Mammary epithelial cell (primary cell): ENCODE data around the gene PRR13.

Experiments
- EZH2 ChIP-seq: IDR thresholded peaks from 2 replicates; pipeline ENCODE4 v1.6.1; 2012; ENCODE audit warnings: low read length, inconsistent platforms, borderline replicate concordance
- TF ChIP-seq, protein P1 (sequence below), 2 donors: IDR thresholded peaks in 1 of 2; conservative IDR thresholded peaks in 1 of 2; 2 replicates each; pipeline ENCODE4 v1.5.1; 2011 to 2012; ENCODE audit warnings: inconsistent platforms in 2 of 2, low read length in 2 of 2, mild to moderate bottlenecking in 2 of 2, control low read depth in 1 of 2, low read depth in 1 of 2; ENCODE audit not compliant: insufficient read depth in 1 of 2; ENCODE audit errors: extremely low read depth in 1 of 2

DNA sequence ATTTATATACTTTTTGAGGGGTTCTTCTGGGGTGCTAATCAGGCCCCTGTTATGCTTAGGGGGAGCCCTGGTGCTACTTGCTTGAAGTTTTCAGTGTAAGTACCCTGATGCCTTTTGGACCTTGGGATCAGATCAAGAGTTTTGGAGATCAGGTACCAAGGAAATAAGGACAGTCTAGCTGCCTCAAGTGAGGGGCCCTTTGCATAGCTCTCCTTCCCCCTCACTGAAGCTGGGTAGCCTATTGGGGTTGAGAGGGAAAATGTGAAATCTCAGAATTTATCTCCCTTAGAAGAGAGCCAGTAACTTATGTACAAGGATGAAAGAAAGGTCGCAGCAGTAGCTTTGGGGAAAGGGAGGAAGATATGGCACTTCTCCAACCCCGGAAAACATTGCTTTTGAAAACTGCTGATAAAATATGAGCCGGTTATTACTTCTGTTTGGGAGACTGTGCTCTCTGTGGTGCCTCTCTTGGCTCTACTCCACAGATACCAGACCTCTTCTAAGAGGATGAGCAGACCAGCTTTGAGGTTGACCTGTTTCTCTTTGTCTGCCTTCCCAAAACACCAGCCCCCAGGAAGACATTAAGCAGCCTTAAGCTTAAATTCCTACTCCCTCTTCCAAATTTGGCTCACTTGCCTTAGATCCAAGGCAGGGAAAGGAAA, 26.6 kb upstream of the PRR13 start:
- TF ChIP-seq, protein P1, sequence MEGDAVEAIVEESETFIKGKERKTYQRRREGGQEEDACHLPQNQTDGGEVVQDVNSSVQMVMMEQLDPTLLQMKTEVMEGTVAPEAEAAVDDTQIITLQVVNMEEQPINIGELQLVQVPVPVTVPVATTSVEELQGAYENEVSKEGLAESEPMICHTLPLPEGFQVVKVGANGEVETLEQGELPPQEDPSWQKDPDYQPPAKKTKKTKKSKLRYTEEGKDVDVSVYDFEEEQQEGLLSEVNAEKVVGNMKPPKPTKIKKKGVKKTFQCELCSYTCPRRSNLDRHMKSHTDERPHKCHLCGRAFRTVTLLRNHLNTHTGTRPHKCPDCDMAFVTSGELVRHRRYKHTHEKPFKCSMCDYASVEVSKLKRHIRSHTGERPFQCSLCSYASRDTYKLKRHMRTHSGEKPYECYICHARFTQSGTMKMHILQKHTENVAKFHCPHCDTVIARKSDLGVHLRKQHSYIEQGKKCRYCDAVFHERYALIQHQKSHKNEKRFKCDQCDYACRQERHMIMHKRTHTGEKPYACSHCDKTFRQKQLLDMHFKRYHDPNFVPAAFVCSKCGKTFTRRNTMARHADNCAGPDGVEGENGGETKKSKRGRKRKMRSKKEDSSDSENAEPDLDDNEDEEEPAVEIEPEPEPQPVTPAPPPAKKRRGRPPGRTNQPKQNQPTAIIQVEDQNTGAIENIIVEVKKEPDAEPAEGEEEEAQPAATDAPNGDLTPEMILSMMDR (conservative IDR thresholded peaks at IDR 0.05 in 1 of 2, IDR thresholded peaks at IDR 0.05 in 1 of 2; ENCODE audit: extremely low read depth in 1 of 2, insufficient read depth in 1 of 2, low read depth in 1 of 2, low read length in 2 of 2), result no peak
- TF ChIP-seq EZH2, result no peak
